ENCODE measurements around the gene OSM.

OSM gene

GRCh38 chr22:30289141-30289979 lies 22.7 kb upstream of the OSM start, which contains the start of gene CASTOR1 (continued):
- TF ChIP-seq PRDM4 (tag by site-specific recombination; IDR thresholded peaks at IDR 0.05): no peak
- no peak for TF ChIP-seq ZNF571 (tag by site-specific recombination; IDR thresholded peaks at IDR 0.05)
- TF ChIP-seq ZNF175 (tag by site-specific recombination; IDR thresholded peaks at IDR 0.05): no peak
- TF ChIP-seq ZNF768 (tag by site-specific recombination; IDR thresholded peaks at IDR 0.05): no peak
- TF ChIP-seq ZNF416 (tag by site-specific recombination; IDR thresholded peaks at IDR 0.05): no peak
- TF ChIP-seq ZNF518A (tag by site-specific recombination; conservative IDR thresholded peaks at IDR 0.05; ENCODE audit: low read depth): no peak
- TF ChIP-seq ZNF837 (tag by site-specific recombination; IDR thresholded peaks at IDR 0.05): no peak
- no peak for TF ChIP-seq GLI2 (tag by site-specific recombination; IDR thresholded peaks at IDR 0.05; ENCODE audit: borderline replicate concordance, low read depth)
- no peak for TF ChIP-seq ZNF140 (tag by site-specific recombination; IDR thresholded peaks at IDR 0.05)
- no peak for TF ChIP-seq ZNF274 (IDR thresholded peaks at IDR 0.05; ENCODE audit: low read length)
- no peak for TF ChIP-seq ZNF274 (tag by site-specific recombination; IDR thresholded peaks at IDR 0.05; ENCODE audit: borderline replicate concordance)
- TF ChIP-seq ZNF433 (tag by site-specific recombination; IDR thresholded peaks at IDR 0.05; ENCODE audit: low read depth): no peak
- TF ChIP-seq KLF16 (tag by site-specific recombination; IDR thresholded peaks at IDR 0.05): peak; percentile 6; the same call in 1 of the 2 replicates
- TF ChIP-seq ZXDB (tag by site-specific recombination; IDR thresholded peaks at IDR 0.05): no peak
- TF ChIP-seq PRDM10 (tag by site-specific recombination; IDR thresholded peaks at IDR 0.05): no peak
- no peak for TF ChIP-seq ZNF624 (tag by site-specific recombination; IDR thresholded peaks at IDR 0.05)
- TF ChIP-seq ZNF629 (tag by site-specific recombination; IDR thresholded peaks at IDR 0.05): no peak
- peak; percentile 47; the same call in 1 of the 2 replicates for TF ChIP-seq ZBTB10 (tag by site-specific recombination; IDR thresholded peaks at IDR 0.05)
- no peak for TF ChIP-seq ZNF48 (tag by site-specific recombination; IDR thresholded peaks at IDR 0.05)
- TF ChIP-seq ZNF394 (tag by site-specific recombination; IDR thresholded peaks at IDR 0.05; ENCODE audit: borderline replicate concordance): no peak
- no peak for TF ChIP-seq ZNF654 (tag by site-specific recombination; IDR thresholded peaks at IDR 0.05; ENCODE audit: low read depth)
- no peak for TF ChIP-seq PRDM6 (tag by site-specific recombination; IDR thresholded peaks at IDR 0.05)
- no peak; the same call in 1 of the 2 replicates for TF ChIP-seq KLF7 (tag by site-specific recombination; IDR thresholded peaks at IDR 0.05; ENCODE audit: borderline replicate concordance)
